ENCODE measurements around the gene CMIP.

- TF ChIP-seq POLR2A (IDR thresholded peaks at IDR 0.05) (no peak), CTCF (IDR thresholded peaks at IDR 0.05) (no peak)
Measured at GRCh38 chr16:81586417-81586816, 141.8 kb downstream of the CMIP start.

All from prostate gland (tissue), 2 donors.